GM21723 (cell line): Measurements from ENCODE around the gene BLOC1S4.
A peak's percentile ranks its signal among the peaks of the same experiment; 100 is the strongest.
"Not testable (repeated sequence)": the region's sequence is repeated elsewhere in the genome, so short reads cannot be mapped to it uniquely, and the experiment has no call there.

Source experiments
- ATAC-seq: cut with Tn5 transposase; IDR thresholded peaks from one replicate; pipeline ENCODE4 v1.9.1; 2021; ENCODE audit warnings: mild to moderate bottlenecking, moderate library complexity; ENCODE audit not compliant: unreplicated experiment

BLOC1S4 gene

DNA sequence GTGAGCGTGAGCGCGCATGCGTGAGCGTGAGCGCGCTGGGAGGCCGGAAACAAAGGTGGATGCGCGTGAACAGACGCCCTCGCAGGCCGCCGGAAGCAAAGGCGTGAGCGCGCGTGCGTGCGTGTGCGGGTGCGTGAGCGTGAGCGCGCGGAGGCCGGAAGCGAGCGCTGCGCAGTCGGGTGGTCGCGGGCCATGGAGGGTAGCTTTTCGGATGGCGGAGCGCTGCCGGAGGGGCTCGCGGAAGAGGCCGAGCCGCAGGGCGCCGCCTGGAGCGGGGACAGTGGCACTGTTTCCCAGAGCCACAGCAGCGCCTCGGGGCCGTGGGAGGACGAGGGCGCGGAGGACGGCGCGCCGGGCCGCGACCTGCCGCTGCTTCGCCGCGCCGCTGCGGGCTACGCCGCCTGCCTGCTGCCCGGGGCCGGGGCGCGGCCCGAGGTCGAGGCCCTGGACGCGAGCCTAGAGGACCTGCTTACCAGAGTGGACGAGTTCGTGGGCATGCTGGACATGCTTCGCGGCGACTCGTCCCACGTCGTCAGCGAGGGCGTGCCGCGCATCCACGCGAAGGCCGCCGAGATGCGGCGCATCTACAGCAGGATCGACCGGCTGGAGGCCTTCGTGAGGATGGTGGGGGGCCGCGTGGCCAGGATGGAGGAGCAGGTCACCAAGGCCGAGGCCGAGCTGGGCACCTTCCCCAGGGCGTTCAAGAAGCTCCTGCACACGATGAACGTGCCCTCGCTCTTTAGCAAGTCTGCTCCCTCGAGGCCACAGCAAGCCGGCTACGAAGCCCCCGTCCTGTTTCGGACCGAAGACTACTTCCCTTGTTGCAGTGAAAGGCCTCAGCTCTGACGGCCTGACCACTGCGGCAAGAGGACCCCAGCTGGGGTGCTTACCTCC lies at the start of gene BLOC1S4:
TSS of gene BLOC1S4 (plus strand) at position 157 of the 894 bp plus-strand sequence. CDS start at position 193, 36 bp downstream.
- ATAC-seq: peak; percentile 79

GRCh38 chr4:6668391-6668790 lies 47.6 kb upstream of the BLOC1S4 start:
- ATAC-seq: no peak

DNA sequence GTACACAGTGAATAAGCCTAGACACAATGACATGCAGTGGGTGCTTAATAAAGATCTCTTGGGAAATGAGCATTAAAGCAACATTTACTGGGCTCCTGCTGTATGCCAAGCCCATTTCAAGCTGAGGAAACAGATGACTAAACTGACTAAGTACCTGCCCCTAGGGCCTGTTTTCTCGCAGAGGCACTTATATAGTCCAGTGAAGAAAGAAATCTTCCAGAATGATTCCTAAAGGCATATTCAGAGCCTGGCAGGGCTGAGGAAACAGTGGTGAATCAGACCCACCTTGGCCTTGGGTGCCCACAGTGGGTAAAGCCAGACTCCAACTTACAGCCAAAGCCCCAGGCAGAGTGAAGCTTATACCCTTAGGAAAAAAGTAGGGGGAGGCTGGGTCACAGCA lies 44.3 kb upstream of the BLOC1S4 start:
- no peak for ATAC-seq

DNA sequence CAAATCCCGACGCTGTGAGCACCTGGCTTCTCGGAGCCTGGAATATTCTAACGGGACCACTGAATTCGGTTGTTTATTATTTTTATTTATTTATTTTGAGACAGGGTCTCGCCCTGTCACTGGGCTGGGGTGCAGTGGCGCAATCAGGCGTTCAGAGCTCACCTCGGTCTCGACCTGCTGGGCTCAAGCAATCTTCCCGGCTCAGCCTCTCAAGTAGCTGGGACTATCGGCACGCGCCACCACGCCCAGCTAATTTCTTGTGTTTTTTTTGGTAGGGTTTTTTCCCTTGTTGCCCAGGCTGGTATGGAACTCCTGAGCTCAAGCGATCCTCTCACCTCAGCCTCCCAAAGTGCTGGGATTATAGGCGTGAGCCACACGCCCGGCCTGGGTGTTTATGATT lies 43.8 kb upstream of the BLOC1S4 start:
- ATAC-seq: no peak

DNA sequence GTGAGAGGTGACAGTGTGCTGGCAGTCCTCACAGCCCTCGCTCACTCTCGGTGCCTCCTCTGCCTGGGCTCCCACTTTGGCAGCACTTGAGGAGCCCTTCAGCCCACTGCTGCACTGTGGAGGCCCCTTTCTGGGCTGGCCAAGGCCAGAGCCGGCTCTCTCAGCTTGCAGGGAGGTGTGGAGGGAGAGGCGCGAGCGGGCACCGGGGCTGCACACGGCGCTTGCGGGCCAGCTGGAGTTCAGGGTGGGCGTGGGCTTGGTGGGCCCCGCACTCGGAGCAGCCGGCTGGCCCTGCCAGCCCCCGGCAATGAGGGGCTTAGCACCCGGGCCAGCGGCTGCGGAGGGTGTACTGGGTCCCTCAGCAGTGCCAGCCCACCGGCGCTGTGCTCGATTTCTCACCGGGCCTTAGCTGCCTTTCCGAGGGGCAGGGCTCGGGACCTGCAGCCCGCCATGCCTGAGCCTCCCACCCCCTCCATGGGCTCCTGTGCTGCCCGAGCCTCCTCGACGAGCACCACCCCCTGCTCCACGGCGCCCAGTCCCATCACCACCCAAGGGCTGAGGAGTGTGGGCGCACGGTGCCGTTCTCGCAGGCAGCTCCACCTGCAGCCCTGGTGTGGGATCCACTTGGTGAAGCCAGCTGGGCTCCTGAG lies 43.3 kb upstream of the BLOC1S4 start:
- ATAC-seq: not testable (repeated sequence)

GRCh38 chr4:6673191-6673659 lies 42.7 kb upstream of the BLOC1S4 start:
- ATAC-seq: not testable (repeated sequence)

DNA sequence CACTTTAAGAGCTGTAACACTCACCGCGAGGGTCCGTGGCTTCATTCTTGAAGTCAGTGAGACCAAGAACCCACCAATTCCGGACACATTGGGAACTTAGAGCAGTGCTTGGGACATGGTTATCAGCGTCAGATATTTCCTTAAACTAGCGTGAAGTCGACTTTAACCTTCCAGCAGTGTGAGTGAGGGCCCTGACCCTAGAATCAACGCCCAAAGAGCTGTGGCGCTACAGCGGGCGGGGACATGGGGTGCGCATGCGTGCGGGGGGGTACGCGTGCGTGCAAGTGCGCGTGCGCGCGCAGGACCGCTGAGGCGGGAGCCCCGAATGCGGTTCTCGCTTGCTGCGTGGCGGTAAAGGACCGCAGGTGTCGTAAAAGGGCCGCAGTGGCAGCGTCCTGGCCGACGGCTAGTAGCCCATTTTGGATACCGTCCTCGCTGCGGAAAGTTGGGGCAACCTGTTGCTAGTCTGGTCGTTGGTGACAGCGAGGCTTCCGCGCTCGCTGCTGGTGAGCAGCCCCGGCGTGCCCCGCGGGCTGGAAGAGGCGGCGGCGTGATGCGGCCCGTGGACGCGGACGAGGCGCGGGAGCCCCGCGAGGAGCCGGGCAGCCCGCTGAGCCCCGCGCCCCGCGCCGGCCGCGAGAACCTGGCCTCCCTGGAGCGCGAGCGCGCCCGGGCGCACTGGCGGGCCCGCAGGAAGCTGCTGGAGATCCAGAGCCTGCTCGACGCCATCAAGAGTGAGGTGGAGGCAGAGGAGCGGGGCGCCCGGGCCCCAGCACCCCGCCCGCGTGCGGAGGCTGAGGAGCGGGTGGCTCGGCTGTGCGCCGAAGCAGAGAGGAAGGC lies 42.1 kb upstream of the BLOC1S4 start:
- peak; percentile 74 for ATAC-seq

DNA sequence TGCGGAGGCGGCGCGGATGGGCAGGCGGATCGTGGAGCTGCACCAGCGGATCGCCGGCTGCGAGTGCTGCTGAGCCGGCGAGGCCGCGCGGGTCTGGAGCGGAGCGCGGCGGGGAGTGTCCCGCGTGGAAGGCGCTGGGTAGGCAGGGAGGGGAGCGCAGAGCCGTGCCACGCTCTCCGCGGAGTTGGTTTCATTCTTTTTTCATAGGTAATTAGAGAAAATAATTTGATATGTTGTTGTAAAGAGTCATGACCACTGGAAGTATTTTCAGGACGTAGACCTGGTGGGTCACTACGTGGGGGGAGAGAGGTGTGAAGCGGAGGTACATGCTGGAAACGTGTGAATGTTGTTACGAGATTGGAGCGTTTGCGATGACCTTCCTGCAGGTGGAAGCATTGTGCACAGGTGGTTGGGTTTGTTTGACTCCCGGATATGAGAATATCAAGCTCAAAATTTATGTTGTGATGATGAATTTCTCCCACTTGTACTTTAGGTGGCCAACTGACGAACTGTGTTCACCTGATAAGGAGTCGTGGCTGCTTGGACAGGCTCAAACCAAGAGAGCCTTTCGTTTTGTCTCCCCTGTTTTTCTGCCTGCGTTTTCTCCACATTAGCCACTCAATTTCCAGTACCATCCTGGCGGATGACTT lies 41.3 kb upstream of the BLOC1S4 start:
- peak; percentile 51 for ATAC-seq

DNA sequence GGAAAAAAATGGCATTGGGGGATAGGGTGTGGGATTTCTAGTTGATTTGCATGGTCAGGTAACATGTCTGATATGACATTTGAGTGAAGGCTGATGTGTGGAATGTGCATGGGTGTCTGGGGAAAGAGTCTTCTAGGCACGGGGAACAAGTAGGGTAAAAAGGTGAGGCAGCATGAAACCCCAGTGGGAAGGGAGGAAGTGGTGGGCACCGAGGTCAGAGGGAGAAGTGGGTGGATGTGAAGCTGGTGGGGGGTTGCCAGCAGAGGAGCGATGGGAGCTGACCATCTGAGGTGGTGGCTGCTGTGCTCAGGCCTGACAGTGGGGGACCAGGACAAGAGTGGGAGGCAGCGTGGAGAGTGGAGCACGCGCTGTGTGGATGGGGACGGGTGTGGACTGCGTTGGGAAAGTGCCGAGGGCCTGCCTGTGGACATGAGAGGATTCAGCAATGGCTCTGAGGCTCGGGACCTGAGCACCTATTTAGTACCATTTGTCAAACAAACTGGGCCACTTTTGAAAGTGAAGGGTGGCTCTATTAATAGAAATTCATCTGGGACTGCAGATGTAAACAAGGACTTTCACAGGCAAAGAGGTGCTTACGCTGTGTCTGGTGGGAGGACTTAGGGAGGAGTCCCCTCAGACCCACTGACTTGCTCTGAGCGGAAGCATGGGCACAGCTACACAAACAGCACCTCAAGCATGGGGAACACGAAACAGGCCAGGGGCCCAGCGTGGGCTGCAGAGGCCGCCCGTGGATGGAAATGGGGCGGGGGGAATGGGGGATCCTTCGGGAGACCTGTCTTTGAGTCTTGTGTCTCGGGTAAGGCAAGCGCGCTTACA lies 39.0 kb upstream of the BLOC1S4 start:
- no peak for ATAC-seq

DNA sequence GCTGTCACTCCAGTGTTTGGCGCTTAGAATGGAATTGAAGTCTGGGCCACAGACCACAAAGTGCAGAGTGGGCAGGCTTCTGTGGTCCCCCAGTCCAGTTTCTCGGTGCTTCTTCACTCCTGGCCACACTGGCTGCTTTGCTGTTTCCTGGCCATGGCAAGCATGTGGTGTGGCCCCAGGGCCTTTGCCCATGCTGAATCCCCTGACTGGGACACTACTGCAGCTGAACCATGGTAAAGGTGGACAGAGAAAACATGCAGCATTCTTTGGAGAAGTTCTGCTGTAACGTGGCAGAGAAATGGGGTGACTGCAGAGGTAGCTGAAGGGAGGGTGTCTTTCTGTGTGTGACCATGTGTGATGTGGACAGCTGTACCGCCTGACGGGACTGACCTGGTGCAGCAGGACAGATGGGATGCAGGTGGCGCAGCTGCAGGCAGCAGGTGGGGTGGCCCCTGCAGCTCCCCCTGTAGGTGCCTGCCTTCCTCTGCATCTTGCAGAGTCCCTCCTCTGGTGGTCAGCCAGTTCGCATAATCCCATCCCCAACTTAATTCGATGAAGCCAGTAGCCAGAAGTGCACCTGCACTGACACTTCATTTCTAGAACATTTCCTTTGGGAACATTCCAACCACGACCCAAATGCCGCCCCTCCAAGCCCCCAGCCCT lies 35.5 kb upstream of the BLOC1S4 start:
- ATAC-seq: no peak

DNA sequence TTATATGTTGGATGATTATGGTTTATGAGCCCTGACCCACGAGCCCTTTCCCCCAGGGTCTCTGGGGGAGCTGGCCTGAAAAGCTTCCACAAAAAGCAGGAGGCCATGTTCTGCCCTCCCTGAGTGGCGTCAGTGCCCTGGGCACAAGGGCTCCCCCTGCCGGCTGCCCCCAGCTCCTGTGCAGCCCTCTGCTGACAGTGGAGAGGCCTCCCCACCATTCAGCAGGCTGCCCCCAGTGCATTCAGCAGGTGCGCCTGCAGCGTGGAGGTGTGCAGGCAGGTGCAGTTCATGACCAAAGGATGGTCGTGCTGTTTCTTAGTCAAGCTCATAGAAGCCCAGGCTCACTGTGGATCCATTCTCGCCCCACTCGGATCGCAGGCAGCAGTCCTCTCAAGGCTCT lies 34.8 kb upstream of the BLOC1S4 start:
- no peak for ATAC-seq

GRCh38 chr4:6682862-6683590 lies 32.9 kb upstream of the BLOC1S4 start:
- ATAC-seq: no peak

- ATAC-seq: no peak
Measured at GRCh38 chr4:6684656-6685055, 31.3 kb upstream of the BLOC1S4 start.

DNA sequence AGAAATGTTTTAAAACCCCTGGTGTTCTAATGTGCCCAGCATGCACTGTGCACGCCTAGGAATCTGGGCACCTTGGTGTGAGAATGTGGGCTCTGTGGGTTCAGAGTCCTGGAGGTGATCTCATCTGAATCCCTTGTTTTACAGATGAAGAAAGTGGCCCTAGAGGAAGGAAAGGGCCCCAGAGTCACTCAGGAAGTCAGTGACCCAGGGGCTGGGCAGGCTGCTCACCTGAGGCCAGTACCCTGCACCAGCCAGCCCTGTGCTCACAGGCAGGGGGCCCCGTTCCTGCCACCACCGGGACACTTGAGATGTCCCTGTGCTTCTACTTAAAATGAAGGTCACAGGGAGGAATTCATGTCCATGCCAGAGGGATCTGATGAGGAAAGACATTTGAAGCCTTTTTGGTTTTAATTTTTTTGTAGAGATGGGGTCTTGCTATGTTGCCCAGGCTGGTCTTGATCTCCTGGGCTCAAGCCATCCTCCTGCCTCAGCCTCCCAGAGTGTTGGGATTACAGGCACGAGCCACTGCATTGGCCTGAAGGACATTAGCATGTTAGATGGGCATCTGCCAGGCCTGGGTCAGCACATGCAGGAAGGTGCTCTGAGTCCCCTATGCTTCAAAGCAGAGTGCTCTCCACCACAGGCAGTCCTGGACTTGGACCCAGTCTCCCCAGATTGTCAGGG lies 29.7 kb upstream of the BLOC1S4 start:
- no peak for ATAC-seq

GRCh38 chr4:6687947-6688878 lies 27.8 kb upstream of the BLOC1S4 start:
- no peak for ATAC-seq

GRCh38 chr4:6688879-6689505 lies 27.0 kb upstream of the BLOC1S4 start:
- ATAC-seq: peak; percentile 92
